Heart right ventricle (tissue), 16 donors: ENCODE data around the gene TMCC3. TPM values are rescaled to one million over a fixed set of nuclear protein-coding genes. Genes with fewer than 3 reads are reported as not detected.

Experiments used
- ATAC-seq, 8 donors: fragments of 200-7000 bp; cut with Tn5 transposase; one replicate each; pipeline ENCODE4 v1.9.1; 2020; ENCODE audit warnings: mild to moderate bottlenecking in 8 of 8, moderate library complexity in 8 of 8, moderate number of reproducible peaks in 1 of 8
- DNase-seq, 2 donors: peaks; one replicate each; pipeline ENCODE4 v3.0.0-alpha.2; 2020
- H3K27ac ChIP-seq, 10 donors: fragments of 200-600 bp; sonication (generic) in 2 of 10; one replicate each; pipeline versions ENCODE4 v1.5.0 to v1.8.0; 2020 to 2022; ENCODE audit warnings: mild to moderate bottlenecking in 3 of 10
- H3K27me3 ChIP-seq, 7 donors: fragments of 200-600 bp; one replicate each; pipeline ENCODE4 v1.8.0; 2021 to 2022; ENCODE audit warnings: mild to moderate bottlenecking in 2 of 7
- H3K36me3 ChIP-seq, 9 donors: fragments of 200-600 bp; sonication (generic) in 1 of 9; one replicate each; pipeline versions ENCODE4 v1.5.0 to v1.8.0; 2020 to 2022; ENCODE audit warnings: mild to moderate bottlenecking in 2 of 9
- H3K4me1 ChIP-seq, 9 donors: fragments of 200-600 bp; sonication (generic) in 1 of 9; one replicate each; pipeline versions ENCODE4 v1.5.0 to v1.8.0; 2020 to 2022; ENCODE audit warnings: mild to moderate bottlenecking in 4 of 9
- H3K4me3 ChIP-seq, 10 donors: fragments of 200-600 bp; sonication (generic) in 2 of 10; one replicate each; pipeline versions ENCODE4 v1.5.0 to v1.8.0; 2020 to 2022; ENCODE audit warnings: mild to moderate bottlenecking in 7 of 10, moderate library complexity in 2 of 10
- H3K9me3 ChIP-seq, 11 donors: fragments of 200-600 bp in 10 of 11; sonication (generic) in 2 of 11; one replicate each; pipeline versions ENCODE4 v1.5.0 to v1.8.0; 2013 to 2022; ENCODE audit warnings: mild to moderate bottlenecking in 2 of 11, control low read depth in 1 of 11, moderate library complexity in 1 of 11
- WGBS, 2 donors: extraction: QIAGEN DNeasy Blood & Tissue Kit; methylation state at CpG; one replicate each; pipeline ENCODE4 v1.1.7; 2013; ENCODE audit warnings: inconsistent platforms in 1 of 2; 5-methylcytosine and 5-hydroxymethylcytosine counted together
- intact Hi-C, 10 donors: fragments of 100-400 bp; cut with DNase I; formaldehyde crosslinking; loops; one replicate each; pipeline versions ENCODE4 v1.11.1 to v1.14.2; 2022
- long read RNA-seq, 3 donors: library from polyadenylated mRNA; unstranded; transcript quantifications; one replicate each; pipeline ENCODE4 v2.0.0, GENCODE V29; 2020 to 2021
- polyA plus RNA-seq, 2 donors: library from polyadenylated mRNA; stranded (reverse); fragments of 200-250 nt; gene quantifications; one replicate each; pipeline ENCODE4 v1.2.3, GENCODE V29; 2013
- total RNA-seq, 10 donors: library from RNA; stranded (reverse); fragmentation: NEBNext Ultra II Directional in 3 of 10; extraction: Animal tissue kit (Norgen Biotek cat#: 25700) in 3 of 10; gene quantifications; one replicate each; pipeline versions ENCODE4 v1.2.1 to v1.2.4, GENCODE V29; 2021 to 2023
- TF ChIP-seq, protein P1 (sequence below), 9 donors: fragments of 200-600 bp; sonication (generic) in 2 of 9; IDR thresholded peaks; one replicate each; pipeline versions ENCODE4 v1.5.0 to v1.8.0; 2021 to 2022; ENCODE audit warnings: antibody characterized with exemption in 9 of 9, mild to moderate bottlenecking in 5 of 9, moderate library complexity in 1 of 9
- donor health status: Arrhythmogenic right ventricular cardiomyopathy.
- donor health status: ischemic (EF 13 %, LVEDD 7.1; RV severe dilation, severe dysfunction).
- donor health status: healthy with polysubstance abuse.
- donor health status: DM: no; HTN: yes; CAD: no.
- donor health status: DM: no; HTN: no; CAD: no.
- donor health status: ischemic (EF 25% LVEDD 6.9; RV normal size, moderate dysfunction).
- donor health status: ischemic (EF 25% LVEDD 5.7; RV mildly dilated, moderate dysfunction).
- donor health status: healthy.
- donor health status: DM: yes; HTN: yes; CAD: no.
- donor health status: Ischemic cardiomyopathy.
- donor health status: ischemic (EF 35%, LVEDD 5.7; RV mildly dilated, moderate dysfunction).
- donor health status: nonischemic (EF 11% LVEDD 7.7; RV severe dilation, severe dysfunction).
- donor health status: DM: yes; HTN: yes; CAD: no.
- donor health status: PGD.
- donor health status: ischemic (EF 29% LVEDD 5.4; RV normal size, mild dysfunction).
- donor health status: nonischemic (EF 23%, LVEDD 6.1; RV moderate dilation, normal function).

The TMCC3 gene, protein sequence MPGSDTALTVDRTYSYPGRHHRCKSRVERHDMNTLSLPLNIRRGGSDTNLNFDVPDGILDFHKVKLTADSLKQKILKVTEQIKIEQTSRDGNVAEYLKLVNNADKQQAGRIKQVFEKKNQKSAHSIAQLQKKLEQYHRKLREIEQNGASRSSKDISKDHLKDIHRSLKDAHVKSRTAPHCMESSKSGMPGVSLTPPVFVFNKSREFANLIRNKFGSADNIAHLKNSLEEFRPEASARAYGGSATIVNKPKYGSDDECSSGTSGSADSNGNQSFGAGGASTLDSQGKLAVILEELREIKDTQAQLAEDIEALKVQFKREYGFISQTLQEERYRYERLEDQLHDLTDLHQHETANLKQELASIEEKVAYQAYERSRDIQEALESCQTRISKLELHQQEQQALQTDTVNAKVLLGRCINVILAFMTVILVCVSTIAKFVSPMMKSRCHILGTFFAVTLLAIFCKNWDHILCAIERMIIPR
- 1 to 10 TPM; 1.3 to 7.3 (median 3.7) TPM for total RNA-seq
- 1 to 10 TPM in 1 of 2 donors, under 1 TPM in 1; 0.88 to 2.6 TPM for polyA plus RNA-seq
- long read RNA-seq, donor 1, full-length matches to known transcripts, result 3 of 5 reads
- long read RNA-seq, donor 1, partial matches to known transcripts, result 1 of 5 reads
- long read RNA-seq, donor 1, other reads (novel, unspliced or antisense), result 1 of 5 reads
- long read RNA-seq, donor 2, full-length matches to known transcripts, result 1 of 3 reads
- long read RNA-seq, donor 2, partial matches to known transcripts, result 2 of 3 reads
- long read RNA-seq, donor 2, other reads (novel, unspliced or antisense), result 0 of 3 reads
- long read RNA-seq, donor 3, full-length matches to known transcripts, result 3 of 5 reads
- long read RNA-seq, donor 3, partial matches to known transcripts, result 1 of 5 reads
- long read RNA-seq, donor 3, other reads (novel, unspliced or antisense), result 1 of 5 reads

DNA sequence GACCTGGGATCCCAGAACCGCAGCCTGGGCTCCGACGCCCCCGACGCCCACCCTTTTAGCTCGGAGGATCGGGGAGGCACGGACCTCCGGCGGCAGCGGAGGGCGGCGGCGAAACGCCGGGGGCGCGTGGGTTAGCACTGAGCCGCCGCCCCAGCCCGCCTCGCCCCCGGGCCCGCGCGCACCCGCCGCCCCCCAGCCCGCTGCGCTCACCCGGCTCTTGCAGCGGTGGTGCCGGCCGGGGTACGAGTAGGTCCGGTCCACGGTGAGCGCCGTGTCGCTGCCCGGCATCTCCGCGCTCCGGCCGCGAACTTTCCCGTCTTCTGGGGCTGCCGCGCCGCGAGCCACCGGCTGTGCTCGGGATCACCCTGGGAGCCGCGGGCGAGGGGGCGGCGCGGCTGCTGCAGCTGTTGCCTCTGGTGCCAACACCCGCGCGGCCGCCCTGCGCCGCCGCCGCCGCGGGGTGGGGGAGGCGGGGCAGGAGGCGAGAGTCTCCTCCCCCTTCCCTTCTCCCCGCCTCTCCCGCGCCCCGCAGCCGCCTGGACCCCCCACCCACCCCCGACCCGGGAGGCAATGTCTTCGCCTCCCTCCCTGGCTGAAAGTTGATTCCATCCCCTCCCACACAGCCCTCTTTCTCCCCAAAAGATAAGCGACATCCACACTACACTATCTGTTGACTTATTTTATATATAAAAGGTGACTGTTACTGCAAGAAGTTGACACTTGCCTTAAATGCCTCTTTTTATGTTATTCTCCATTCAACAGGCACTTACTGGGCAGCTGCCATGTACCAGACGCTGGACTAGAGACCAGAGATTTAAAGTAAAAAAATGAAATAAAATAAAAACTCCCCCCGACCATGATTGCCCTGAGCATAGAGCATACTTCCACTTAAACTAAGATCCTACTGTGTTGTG, at the start of gene TMCC3:
Gene TMCC3, minus strand, starts transcription at position 415 of the 914 bp plus-strand sequence. Its CDS starts 127 bp downstream, at position 288.
- TF ChIP-seq, protein P1, sequence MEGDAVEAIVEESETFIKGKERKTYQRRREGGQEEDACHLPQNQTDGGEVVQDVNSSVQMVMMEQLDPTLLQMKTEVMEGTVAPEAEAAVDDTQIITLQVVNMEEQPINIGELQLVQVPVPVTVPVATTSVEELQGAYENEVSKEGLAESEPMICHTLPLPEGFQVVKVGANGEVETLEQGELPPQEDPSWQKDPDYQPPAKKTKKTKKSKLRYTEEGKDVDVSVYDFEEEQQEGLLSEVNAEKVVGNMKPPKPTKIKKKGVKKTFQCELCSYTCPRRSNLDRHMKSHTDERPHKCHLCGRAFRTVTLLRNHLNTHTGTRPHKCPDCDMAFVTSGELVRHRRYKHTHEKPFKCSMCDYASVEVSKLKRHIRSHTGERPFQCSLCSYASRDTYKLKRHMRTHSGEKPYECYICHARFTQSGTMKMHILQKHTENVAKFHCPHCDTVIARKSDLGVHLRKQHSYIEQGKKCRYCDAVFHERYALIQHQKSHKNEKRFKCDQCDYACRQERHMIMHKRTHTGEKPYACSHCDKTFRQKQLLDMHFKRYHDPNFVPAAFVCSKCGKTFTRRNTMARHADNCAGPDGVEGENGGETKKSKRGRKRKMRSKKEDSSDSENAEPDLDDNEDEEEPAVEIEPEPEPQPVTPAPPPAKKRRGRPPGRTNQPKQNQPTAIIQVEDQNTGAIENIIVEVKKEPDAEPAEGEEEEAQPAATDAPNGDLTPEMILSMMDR (IDR thresholded peaks at IDR 0.05), result peak in 1 of 9 donors; percentile 7
- DNase-seq (peak; percentile 22 to 58), ATAC-seq (peak; percentile 62 to 92 (median 82))
- no peaks in the 10 kb centered on the region for H3K36me3 ChIP-seq
- H3K27me3 ChIP-seq, result peaks cover 0 to 36% (median 0%) of the 10 kb centered on the region in 7 donors
- H3K9me3 ChIP-seq, result no peaks in the 10 kb centered on the region
- 2% methylated on average over 43 to 79 of the region's 82 CpGs for WGBS, 2 donors
- peaks cover 0 to 18% (median 8%) of the 10 kb centered on the region in 9 donors for H3K4me1 ChIP-seq
- intact Hi-C loops, result loop anchor here in 1 of 10 donors (5.0 to 10.0 kb wide), 3 partner anchors 33 to 103 kb away; no protein-coding TSS in a partner anchor
- H3K27ac ChIP-seq, result peak within 1 kb of the TSS; percentile 30 to 86 (median 72)
- H3K4me3 ChIP-seq, result peak within 1 kb of the TSS; percentile 24 to 81 (median 68)

DNA sequence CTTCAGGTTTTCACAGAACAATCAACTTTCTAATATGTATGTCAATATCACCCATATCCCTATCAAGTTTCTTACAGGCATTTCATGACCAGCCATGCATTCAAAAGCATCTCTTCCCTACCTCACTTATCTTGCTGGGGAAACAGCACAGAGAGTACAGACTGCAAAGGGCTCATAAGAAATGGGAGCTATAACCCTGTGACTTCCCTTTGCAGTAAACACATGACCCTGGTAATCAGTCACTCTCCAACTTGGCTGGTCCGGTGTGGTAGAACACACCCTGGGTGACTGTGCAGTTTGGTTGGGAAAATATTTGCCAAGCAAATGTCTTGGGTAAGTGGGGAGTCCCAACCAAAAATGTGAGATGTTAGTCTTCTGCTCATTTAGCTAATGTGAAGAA, 49.4 kb upstream of the TMCC3 start:
- peak in 2 of 8 donors; percentile 28 to 55 for ATAC-seq
- intact Hi-C loops, result no loop called here
- 48 to 75% methylated on average over 1 of the region's 1 CpG for WGBS, 2 donors
- DNase-seq, result no peak
- peaks cover 0 to 23% (median 9%) of the 10 kb centered on the region in 9 donors for H3K4me1 ChIP-seq
- TF ChIP-seq, protein P1 (IDR thresholded peaks at IDR 0.05), result no peak
- no peak overlapping the region for H3K4me3 ChIP-seq
- no peaks in the 10 kb centered on the region for H3K36me3 ChIP-seq
- H3K9me3 ChIP-seq, result peaks cover 0 to 6% (median 0%) of the 10 kb centered on the region in 11 donors
- no peaks in the 10 kb centered on the region for H3K27me3 ChIP-seq
- no peak overlapping the region for H3K27ac ChIP-seq

DNA sequence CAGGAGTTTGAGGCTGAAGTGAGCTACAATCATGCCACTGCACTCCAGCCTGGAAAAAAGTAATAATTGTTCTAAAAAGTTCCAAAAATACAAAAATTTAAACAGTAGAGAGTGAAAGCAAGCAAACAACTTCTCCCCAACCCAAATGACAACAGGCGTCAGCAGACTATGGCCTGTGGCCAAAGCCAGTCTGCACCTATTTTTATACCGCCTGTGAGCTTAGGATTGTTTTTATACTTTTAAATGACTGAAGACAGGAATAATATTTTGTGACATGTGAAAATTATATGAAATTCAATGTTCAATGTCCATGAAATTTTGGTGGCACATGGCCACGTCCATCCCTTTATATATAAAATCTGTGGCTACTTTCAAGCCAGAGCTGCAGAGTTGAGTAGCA, 48.2 kb upstream of the TMCC3 start:
- Histone ChIP-seq H3K4me3 (no peak overlapping the region), H3K27ac (no peak overlapping the region), H3K36me3 (no peaks in the 10 kb centered on the region), H3K27me3 (no peaks in the 10 kb centered on the region), H3K4me1 (peaks cover 0 to 16% (median 5%) of the 10 kb centered on the region in 9 donors), H3K9me3 (peaks cover 0 to 6% (median 0%) of the 10 kb centered on the region in 11 donors)
- WGBS, 2 donors, result 27 to 56% methylated on average over 3 of the region's 3 CpGs
- TF ChIP-seq, protein P1 (IDR thresholded peaks at IDR 0.05), result no peak
- peak in 1 of 2 donors; percentile 22 for DNase-seq
- ATAC-seq, result peak in 5 of 8 donors; percentile 17 to 85 (median 63)
- intact Hi-C loops, result no loop called here
